ENCODE measurements around the gene RAET1E.
A peak's percentile ranks its signal among the peaks of the same experiment; 100 is the strongest.
"Not testable (repeated sequence)": the region's sequence is repeated elsewhere in the genome, so short reads cannot be mapped to it uniquely, and the experiment has no call there.

RAET1E gene

DNA sequence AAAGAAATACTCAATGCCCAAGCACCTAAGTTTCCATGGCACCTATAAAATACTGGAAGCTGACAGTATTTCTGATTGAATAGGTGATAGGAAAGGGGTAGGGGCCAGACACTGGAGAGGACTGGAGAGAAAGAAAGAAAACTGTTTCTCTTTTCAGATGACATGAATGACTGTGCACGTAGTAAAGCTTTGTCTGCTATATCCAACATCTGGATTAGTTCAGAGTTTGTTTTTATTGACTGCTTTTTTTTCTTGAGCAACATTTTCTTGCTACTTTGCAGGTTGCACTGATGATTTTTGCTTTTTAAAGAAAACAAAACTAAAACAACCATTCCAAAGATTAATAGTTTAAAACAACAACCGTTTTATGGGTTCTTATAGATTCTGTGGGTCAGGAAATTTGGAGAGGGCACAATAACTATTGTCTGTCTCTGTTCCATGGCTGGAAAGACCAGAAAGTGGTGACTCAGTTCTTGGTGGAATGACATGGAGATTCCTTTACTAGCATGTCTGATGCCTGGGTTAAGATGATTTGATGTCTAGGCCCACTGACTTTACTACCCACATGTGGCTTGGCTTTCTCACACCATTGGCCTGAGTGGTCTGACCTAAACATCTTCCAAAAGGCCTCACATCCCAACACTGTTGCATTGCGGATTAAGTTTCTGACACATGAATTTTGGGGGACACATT lies 21.5 kb downstream of the RAET1E start:
- in situ Hi-C loops (cut with HindIII; ENCODE audit: low pct_ligation_motif_present, low pct_unique_long_range_greater_than_20kb, low sequenced_read_pairs): no loop called here
- DNase-seq: no peak

GRCh38 chr6:149872233-149872632 lies 25.7 kb downstream of the RAET1E start:
- in situ Hi-C loops (cut with HindIII; ENCODE audit: low pct_ligation_motif_present, low pct_unique_long_range_greater_than_20kb, low sequenced_read_pairs): no loop called here
- DNase-seq: no peak

GRCh38 chr6:149871182-149871581 lies 26.7 kb downstream of the RAET1E start:
- DNase-seq: no peak
- in situ Hi-C loops (cut with HindIII; ENCODE audit: low pct_ligation_motif_present, low pct_unique_long_range_greater_than_20kb, low sequenced_read_pairs): no loop called here

DNA sequence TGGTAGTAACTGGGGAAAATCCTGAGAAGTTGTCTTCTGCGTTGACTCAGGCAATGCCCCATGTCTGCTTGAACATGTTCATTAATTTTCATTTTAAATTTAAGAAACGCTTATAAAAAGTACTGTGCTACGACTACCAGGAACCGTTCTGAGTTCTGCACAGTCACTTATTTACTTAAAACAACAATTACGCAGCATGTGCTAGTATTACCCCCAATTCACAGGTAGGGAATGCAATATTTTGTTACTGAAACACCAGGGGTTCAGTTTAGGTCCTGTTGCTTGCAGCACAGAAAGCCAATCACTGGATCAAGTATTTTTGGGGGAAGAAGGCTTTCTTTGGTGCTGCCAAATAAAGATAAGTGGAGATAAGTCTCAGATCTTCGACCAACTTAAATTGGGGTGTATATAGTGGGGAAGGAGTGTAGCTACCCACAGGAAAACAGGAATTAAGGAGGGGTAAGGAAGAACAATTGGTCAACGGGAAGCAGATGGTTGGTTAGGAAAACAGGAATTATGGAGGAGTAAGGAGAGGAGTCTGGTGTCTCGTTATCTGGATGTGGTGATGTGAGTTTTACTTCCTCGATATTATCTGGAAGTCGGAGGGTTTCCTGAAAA lies 28.5 kb downstream of the RAET1E start:
- in situ Hi-C loops (cut with HindIII; ENCODE audit: low pct_ligation_motif_present, low pct_unique_long_range_greater_than_20kb, low sequenced_read_pairs): no loop called here
- DNase-seq: no peak

GRCh38 chr6:149867876-149868640 lies 29.9 kb downstream of the RAET1E start:
- DNase-seq: no peak
- in situ Hi-C loops (cut with HindIII; ENCODE audit: low pct_ligation_motif_present, low pct_unique_long_range_greater_than_20kb, low sequenced_read_pairs): no loop called here

- peak; percentile 74 for DNase-seq
- in situ Hi-C loops (cut with HindIII; ENCODE audit: low pct_ligation_motif_present, low pct_unique_long_range_greater_than_20kb, low sequenced_read_pairs): no loop called here
These were observed 33.1 kb downstream of the RAET1E start for GRCh38 chr6:149864578-149865535.

DNA sequence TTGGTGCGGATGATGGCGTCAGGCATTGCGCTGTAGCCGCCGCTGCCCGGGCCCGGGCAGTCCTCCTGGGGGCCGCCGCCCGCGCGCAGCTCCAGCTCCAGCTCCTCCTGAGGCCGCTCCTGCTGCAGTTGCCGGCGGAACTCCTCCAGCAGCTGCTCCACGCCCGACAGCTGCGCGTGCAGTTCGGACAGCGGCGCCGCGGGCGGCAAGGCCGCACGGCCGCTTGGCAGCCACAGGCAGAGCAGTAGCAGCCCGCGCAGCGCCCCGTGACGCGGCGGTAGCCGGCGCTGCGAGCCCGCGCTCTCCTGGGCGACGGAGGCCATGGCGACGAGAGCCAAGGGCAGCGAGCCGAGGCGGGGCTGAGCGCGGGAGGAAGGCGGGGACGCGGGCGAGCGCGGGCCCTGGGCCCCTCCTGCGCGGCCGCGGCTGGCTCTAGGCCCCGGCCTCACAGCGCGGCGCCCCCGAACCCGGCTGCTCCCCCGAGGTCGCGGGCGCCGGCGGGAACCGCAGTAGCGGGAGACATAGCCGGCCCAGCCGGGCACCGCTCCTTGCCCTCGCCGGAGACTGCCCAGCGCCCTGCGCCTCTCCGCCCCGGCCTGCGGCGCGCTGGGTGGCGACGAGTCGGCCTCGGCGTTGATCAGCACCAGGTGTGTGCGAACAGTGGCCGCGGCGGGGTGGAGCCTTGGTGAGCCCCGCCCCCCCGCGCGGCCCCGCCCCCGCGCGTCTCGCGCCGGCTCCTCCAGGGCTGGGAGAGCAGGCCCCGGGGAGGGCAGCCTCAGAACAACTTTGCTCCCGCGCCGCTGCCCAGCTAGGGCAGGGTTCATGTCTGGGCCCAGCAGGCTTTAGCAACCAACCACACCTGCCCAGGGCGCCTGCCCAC lies 34.0 kb downstream of the RAET1E start, which contains the start of gene LRP11:
Gene LRP11, minus strand, starts transcription at position 662 of the 880 bp plus-strand sequence. Its CDS starts 339 bp downstream, at position 323.
- DNase-seq: peak; percentile 82
- in situ Hi-C loops (cut with HindIII; ENCODE audit: low pct_ligation_motif_present, low pct_unique_long_range_greater_than_20kb, low sequenced_read_pairs): no loop called here

GRCh38 chr6:149862922-149863697 lies 34.8 kb downstream of the RAET1E start:
- in situ Hi-C loops (cut with HindIII; ENCODE audit: low pct_ligation_motif_present, low pct_unique_long_range_greater_than_20kb, low sequenced_read_pairs): no loop called here
- DNase-seq: peak; percentile 82

- DNase-seq; in situ Hi-C loops (cut with HindIII; ENCODE audit: low pct_ligation_motif_present, low pct_unique_long_range_greater_than_20kb, low sequenced_read_pairs): not testable (repeated sequence)
These were observed 35.5 kb downstream of the RAET1E start for GRCh38 chr6:149862424-149862738.

GRCh38 chr6:149861603-149862423 lies 36.1 kb downstream of the RAET1E start:
- in situ Hi-C loops (cut with HindIII; ENCODE audit: low pct_ligation_motif_present, low pct_unique_long_range_greater_than_20kb, low sequenced_read_pairs): no loop called here

GRCh38 chr6:149860834-149861602 lies 36.9 kb downstream of the RAET1E start:
- DNase-seq: no peak

More at GRCh38 chr6:149861603-149862423, 36.1 kb downstream of the RAET1E start:
- DNase-seq: no peak

GRCh38 chr6:149860513-149860833 lies 37.4 kb downstream of the RAET1E start:
- no peak for DNase-seq

More at GRCh38 chr6:149860834-149861602, 36.9 kb downstream of the RAET1E start:
- in situ Hi-C loops (cut with HindIII; ENCODE audit: low pct_ligation_motif_present, low pct_unique_long_range_greater_than_20kb, low sequenced_read_pairs): no loop called here

DNA sequence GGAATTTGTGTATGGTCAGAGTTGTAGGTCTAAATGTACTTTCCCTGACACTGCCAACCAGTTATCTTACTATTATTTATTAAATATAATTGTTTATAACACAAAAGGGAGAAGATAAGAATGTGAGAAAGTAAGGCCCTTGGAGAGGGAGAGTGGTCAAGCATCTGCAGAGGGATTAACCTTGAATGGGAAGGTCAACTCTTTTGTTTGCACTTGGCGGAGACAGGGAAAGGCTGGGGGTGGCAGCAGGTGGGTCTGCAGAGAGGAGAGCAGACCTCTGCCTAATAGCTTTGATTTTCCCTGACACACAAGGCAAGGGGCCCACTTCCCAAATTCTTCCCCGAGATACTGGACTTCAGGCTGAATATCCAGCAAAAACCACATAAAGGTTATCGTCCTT lies 38.0 kb downstream of the RAET1E start:
- in situ Hi-C loops (cut with HindIII; ENCODE audit: low pct_ligation_motif_present, low pct_unique_long_range_greater_than_20kb, low sequenced_read_pairs): no loop called here
- DNase-seq: no peak

More at GRCh38 chr6:149860513-149860833, 37.4 kb downstream of the RAET1E start:
- in situ Hi-C loops (cut with HindIII; ENCODE audit: low pct_ligation_motif_present, low pct_unique_long_range_greater_than_20kb, low sequenced_read_pairs): no loop called here

DNA sequence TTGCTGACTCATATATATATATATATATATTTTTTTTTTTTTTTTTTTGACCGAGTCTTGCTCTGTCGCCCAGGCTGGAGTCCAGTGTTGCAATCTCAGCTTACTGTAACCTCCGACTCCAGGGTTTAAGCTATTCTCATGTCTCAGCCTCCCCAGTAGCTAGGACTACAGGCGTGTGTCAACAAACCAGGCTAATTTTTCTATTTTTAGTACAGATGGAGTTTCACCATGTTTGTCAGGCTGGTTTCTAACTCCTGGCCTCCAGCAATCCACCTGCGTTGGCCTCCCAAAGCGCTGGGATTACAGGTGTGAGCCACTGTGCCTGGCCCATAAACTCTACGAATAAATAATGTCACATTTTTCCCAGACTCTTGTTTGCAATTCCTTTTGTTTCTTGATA lies 38.5 kb downstream of the RAET1E start:
- in situ Hi-C loops (cut with HindIII; ENCODE audit: low pct_ligation_motif_present, low pct_unique_long_range_greater_than_20kb, low sequenced_read_pairs): no loop called here
- DNase-seq: no peak

DNA sequence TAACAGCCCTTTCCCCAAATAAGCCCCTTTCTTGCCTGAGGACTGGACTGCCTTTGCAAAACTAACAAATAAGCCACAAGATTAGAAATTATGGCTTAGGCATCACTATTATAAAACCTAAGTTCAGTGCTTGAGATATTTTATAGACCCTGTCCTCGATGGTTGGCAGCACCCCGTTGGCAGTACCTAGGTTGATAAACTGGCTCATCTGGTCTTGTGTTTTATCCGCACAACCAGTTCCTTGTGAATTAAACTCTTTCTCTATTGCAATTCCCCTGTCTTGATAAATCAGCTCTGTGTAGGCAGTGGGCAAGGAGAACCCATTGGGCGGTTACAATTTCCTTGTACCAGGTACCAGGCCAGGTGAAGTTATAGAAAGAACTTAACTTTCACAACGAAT lies 40.4 kb downstream of the RAET1E start:
- no peak for DNase-seq
- in situ Hi-C loops (cut with HindIII; ENCODE audit: low pct_ligation_motif_present, low pct_unique_long_range_greater_than_20kb, low sequenced_read_pairs): no loop called here

Measured in ACHN (cell line).